GM19455 (cell line): ENCODE data around the gene UBA52.

Source experiments
- ATAC-seq: cut with Tn5 transposase; IDR thresholded peaks from one replicate; pipeline ENCODE4 v1.9.1; 2021; ENCODE audit not compliant: unreplicated experiment

Gene UBA52

DNA sequence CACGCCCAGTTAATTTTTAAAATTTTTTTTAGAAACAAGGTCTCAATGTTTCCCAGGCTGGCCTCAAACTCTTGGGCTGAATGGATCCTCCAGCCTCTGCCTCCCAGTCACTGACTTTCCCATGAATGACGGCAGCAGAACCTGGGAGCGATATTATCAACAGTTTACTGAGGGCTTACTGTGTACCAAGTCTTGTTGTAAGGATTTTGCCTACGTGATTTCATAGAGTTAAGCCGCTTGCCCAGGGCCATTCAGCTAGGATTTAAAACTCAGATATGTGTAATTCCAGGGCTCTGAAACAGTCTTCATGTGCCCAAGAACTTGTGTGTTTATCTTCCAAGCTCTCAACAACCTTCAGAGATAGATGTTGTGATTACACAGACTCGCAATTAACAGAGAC is 20.0 kb upstream of the UBA52 start:
- no peak for ATAC-seq

DNA sequence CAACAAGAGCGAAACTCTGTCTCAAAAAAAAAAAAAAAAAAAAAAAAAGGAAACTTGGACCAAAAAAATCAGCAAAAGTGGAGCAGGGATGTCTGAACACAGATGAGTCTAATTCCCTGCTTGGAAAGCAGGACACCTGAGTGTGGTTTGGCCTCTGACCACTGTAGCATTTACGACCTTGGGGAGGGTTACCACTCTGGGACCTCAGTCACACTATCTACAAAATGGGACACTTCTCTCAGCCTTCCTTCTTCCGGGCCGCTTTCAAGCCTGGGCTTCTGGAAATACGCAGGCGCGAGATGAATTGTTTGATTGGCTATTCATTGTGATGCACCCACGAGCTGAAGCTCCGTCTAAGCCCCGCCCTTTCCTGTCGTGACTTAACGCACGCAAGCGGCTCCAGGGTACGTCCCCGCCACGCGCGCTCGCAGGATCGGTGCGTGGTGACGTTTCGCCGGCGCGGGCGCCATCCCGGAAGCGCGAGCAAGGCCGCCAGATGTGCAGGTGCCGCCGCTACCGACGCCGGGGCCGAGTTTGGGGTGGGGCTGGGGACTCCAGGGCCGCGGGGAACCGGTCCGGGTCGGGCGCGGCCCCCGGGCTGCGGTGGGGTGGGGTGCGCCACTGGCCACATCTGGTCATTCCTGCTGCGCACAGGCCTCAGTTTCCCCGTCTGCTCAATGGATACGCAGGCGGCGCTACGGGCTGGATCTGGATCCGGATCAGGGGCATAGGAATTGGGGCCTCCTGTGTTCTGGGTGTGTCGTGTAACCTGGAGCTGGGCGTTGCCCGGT is 14.1 kb upstream of the UBA52 start, which contains the start of gene KXD1:
TSS of gene KXD1 (plus strand) at position 460 of the 791 bp plus-strand sequence. CDS start 4,187 bp downstream, outside the sequence.
- peak; percentile 80 for ATAC-seq

- ATAC-seq: peak; percentile 14
Observed at GRCh38 chr19:18558202-18558555, 13.5 kb upstream of the UBA52 start.

DNA sequence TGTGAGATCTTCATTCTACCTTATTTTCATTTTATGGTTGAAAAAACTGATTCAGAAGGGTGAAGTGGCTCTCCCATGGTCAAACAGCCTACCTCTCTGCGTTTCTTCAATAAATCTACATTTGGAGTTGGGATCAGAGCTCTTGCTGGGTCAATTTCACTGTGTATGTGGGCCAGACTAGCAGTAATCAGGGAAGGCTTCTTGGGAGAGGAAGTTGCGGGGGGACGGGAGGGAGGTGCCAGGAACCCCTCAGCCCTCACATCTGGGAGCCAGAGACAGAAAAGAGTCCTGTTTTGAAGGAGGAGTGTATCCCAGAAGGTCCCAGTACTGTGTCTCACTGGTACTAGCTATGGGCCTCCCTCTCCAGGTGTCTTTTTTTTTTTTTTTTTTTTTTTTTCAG is 13.1 kb upstream of the UBA52 start:
- no peak for ATAC-seq

GRCh38 chr19:18559685-18560084 is 12.0 kb upstream of the UBA52 start:
- no peak for ATAC-seq

DNA sequence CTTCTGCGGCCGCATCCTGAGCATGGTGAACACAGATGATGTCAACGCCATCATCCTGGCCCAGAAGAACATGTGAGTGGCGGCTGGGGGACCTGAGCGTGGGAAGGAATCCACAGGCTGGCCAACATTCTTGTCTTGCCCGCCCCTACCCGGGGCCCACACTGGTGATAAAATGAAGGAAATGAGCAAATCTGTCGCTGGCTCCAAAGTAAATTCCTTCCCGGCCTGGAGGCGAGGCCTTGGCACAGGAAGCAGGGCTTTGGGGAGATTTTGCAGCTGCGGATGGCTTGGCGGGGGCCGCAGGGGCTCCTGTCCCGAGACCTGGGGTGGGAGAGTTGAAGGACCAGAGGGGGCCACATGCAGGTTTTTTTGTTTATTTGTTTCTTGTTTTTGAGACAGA is 9.6 kb upstream of the UBA52 start:
- ATAC-seq: no peak

GRCh38 chr19:18566953-18567352 is 4.7 kb upstream of the UBA52 start:
- no peak for ATAC-seq

- no peak for ATAC-seq
Observed at GRCh38 chr19:18568367-18568766, 3.3 kb upstream of the UBA52 start.

GRCh38 chr19:18574691-18575291 is 3.1 kb downstream of the UBA52 start:
- ATAC-seq: no peak

- ATAC-seq: no peak
Observed at GRCh38 chr19:18576383-18576782, 4.7 kb downstream of the UBA52 start.

GRCh38 chr19:18577365-18577914 is 5.8 kb downstream of the UBA52 start:
- no peak for ATAC-seq

- ATAC-seq: no peak
Observed at GRCh38 chr19:18580311-18580710, 8.7 kb downstream of the UBA52 start.

DNA sequence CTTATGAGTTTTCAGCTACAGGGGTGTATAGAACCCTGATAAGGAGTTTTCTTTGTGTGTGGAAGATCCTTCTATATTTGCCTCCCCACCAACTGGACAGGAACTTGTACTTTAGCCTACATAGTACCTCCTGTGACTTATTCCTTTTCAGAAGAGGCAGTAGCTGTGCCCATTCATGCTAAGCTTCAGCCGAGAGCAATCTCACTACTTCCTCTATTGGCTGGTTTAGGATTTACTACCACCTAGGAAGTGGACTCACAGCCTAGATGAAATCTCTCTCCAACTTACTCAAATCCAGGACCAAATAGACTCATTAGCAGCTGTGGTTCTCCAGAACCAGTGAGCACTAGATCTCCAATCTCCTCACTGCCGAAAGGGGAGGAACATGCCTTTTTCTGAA is 14.6 kb downstream of the UBA52 start:
- no peak for ATAC-seq

- ATAC-seq: no peak
Observed at GRCh38 chr19:18587561-18587960, 15.9 kb downstream of the UBA52 start.

DNA sequence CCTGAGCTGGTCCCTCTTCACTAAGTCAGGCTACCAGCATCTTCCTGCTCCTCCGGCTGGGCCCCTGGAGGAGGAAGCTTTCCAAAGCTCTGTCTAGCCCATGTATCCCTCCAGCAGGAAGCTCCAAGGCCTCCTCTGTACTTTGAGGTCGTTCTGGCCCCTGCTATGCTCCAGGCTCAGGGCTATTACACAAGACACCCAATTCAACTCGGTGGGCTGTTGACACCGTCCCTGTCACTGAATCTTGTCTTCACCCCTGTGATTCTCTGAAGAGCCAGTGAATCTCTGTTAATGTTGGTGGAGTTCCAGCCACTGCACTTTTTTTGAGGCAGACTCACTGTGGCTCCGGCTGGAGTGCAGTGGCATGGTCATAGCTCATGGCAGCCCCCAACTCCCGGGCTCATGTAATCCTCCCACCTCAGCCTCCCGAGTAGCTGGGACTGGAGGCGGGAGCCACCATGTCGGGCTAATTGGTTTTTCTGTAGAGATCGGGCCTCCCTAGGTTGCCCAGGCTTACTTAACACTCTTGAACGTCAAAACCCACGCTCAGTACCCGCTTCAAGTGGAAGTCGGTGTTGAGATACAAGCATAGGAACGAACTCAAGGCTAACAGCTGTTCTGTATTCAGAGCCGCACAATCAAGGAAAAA is 16.4 kb downstream of the UBA52 start:
- ATAC-seq: peak; percentile 12

GRCh38 chr19:18588611-18589379 is 17.1 kb downstream of the UBA52 start, which contains the start of gene REX1BD:
Gene REX1BD (plus strand): TSS chr19:18588798. CDS start chr19:18588802, 4 bp downstream.
- ATAC-seq: peak; percentile 69

DNA sequence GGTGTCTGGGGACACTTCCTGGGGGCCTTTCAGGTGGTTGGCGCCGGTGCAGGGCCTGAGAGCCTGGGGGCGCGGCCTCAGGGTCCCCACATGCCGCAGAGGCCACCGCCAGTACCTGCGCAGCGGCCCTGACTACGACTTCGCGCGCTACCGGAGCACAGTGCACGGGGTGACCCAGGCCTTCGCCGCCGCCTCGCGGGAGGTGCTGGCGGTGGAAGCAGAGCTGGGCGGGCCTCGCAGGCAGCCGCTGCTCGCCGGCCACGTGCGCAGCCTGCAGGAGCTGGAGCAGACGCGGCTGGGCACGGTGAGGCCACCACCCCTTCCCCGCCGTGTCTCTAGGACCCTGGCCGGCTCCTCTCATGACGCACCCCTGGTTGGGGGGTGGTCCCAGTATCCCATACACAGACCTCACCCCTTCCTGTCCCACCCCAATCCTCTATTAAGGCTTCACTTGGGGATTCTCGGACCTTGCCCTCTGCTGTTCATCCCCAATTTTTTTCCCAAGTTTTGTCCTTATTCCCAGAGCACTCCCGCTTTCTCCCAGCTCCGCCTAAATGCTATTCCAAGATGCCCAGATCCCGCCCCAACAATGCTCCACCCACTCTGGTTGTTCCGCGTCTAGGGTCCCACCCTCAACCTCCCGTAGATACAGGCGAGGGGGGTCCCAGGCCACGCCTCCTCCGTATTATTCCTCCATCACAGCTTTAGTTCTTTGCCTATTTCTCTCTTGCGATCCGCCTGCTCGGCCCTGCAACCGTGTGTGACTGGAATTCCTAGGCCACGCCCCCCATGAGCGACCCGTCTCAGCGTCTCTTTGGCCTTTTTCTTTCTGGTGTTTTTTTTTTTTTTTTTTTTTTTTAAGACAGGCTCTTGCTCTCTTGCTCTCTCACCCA is 18.0 kb downstream of the UBA52 start:
- ATAC-seq: peak; percentile 23

GRCh38 chr19:18590273-18591272 is 18.9 kb downstream of the UBA52 start:
- no peak for ATAC-seq
